H1 (cell line): ENCODE data around the gene HTR3B. TPM values are rescaled to one million over a fixed set of nuclear protein-coding genes. Genes with fewer than 3 reads are reported as not detected.

ENCODE experiments used
- BACH1 ChIP-seq: IDR thresholded peaks from 2 replicates; pipeline ENCODE4 v1.6.1; 2012; ENCODE audit warnings: low read length, improper control_type of control experiment
- BCL11A ChIP-seq, 2 experiments: IDR thresholded peaks; one replicate each; pipeline ENCODE4 v1.6.1; 2011; ENCODE audit warnings: low read depth in 2 of 2, low read length in 2 of 2, mild to moderate bottlenecking in 2 of 2
- CBX5 ChIP-seq: fragments of 300-800, 300-1000 bp; sonication (generic); IDR thresholded peaks from 2 replicates; pipeline ENCODE4 v1.7.1; 2016; ENCODE audit warnings: antibody characterized with exemption, low read length, low read depth
- CBX8 ChIP-seq: fragments of 300-800, 300-1000 bp; sonication (generic); IDR thresholded peaks from 2 replicates; pipeline ENCODE4 v1.7.1; 2016; ENCODE audit warnings: low read depth, low read length, borderline replicate concordance
- CHD1 ChIP-seq: IDR thresholded peaks from 2 replicates; pipeline ENCODE4 v1.6.1; 2012; ENCODE audit warnings: low read depth, low read length, improper control_type of control experiment
- CHD2 ChIP-seq: IDR thresholded peaks from 2 replicates; pipeline ENCODE4 v1.6.1; 2012; ENCODE audit warnings: low read length, improper control_type of control experiment
- EP300 ChIP-seq, 2 experiments: IDR thresholded peaks; 1 replicate in 1 of 2; 2 replicates in 1 of 2; pipeline ENCODE4 v1.6.1; 2011 to 2012; ENCODE audit warnings: low read depth in 2 of 2, low read length in 2 of 2, mild to moderate bottlenecking in 2 of 2, borderline replicate concordance in 1 of 2, inconsistent platforms in 1 of 2, moderate library complexity in 1 of 2
- EZH2 ChIP-seq: fragments of 200-600 bp; sonication (generic); IDR thresholded peaks from 2 replicates; pipeline ENCODE4 v1.7.1; 2012; ENCODE audit warnings: low read depth, mild to moderate bottlenecking, moderate library complexity, low read length, inconsistent platforms; ENCODE audit not compliant: severe bottlenecking
- GABPA ChIP-seq: IDR thresholded peaks from 2 replicates; pipeline ENCODE4 v1.6.1; 2011; ENCODE audit warnings: mild to moderate bottlenecking, low read length, moderate library complexity, borderline replicate concordance; ENCODE audit not compliant: insufficient read depth
- GTF2F1 ChIP-seq: IDR thresholded peaks from 2 replicates; pipeline ENCODE4 v1.6.1; 2012; ENCODE audit warnings: low read depth, low read length, improper control_type of control experiment, borderline replicate concordance
- JUN ChIP-seq: IDR thresholded peaks from 2 replicates; pipeline ENCODE4 v1.6.1; 2011; ENCODE audit warnings: low read depth, mild to moderate bottlenecking, improper control_type of control experiment, low read length
- KDM4A ChIP-seq: IDR thresholded peaks from one replicate; pipeline ENCODE4 v1.7.1; 2012; ENCODE audit warnings: low read depth, mild to moderate bottlenecking, moderate library complexity, low read length, inconsistent platforms; ENCODE audit not compliant: severe bottlenecking
- MAX ChIP-seq: IDR thresholded peaks from 2 replicates; pipeline ENCODE4 v1.6.1; 2012; ENCODE audit warnings: inconsistent platforms
- POU5F1 ChIP-seq: IDR thresholded peaks from 2 replicates; pipeline ENCODE4 v1.6.1; 2011; ENCODE audit warnings: low read depth, mild to moderate bottlenecking, low read length, moderate library complexity
- SIRT6 ChIP-seq: IDR thresholded peaks from one replicate; pipeline ENCODE4 v1.7.1; 2012; ENCODE audit warnings: low read length, inconsistent platforms
- SP2 ChIP-seq: IDR thresholded peaks from 2 replicates; pipeline ENCODE4 v1.6.1; 2012; ENCODE audit warnings: mild to moderate bottlenecking, low read length, inconsistent platforms
- TAF1 ChIP-seq: IDR thresholded peaks from 2 replicates; pipeline ENCODE4 v1.6.1; 2011; ENCODE audit warnings: mild to moderate bottlenecking, low read depth, low read length
- TAF7 ChIP-seq: optimal IDR thresholded peaks from 2 replicates; pipeline ENCODE3; 2011; ENCODE audit warnings: low read depth, mild to moderate bottlenecking, inconsistent platforms, low read length, moderate library complexity, borderline replicate concordance
- TBP ChIP-seq: IDR thresholded peaks from 2 replicates; pipeline ENCODE4 v1.6.1; 2011; ENCODE audit warnings: low read depth, low read length, improper control_type of control experiment
- ZNF274 ChIP-seq: IDR thresholded peaks from 2 replicates; pipeline ENCODE4 v1.7.0; 2012; ENCODE audit warnings: low read length, borderline replicate concordance; ENCODE audit errors: extremely low read depth
- polyA plus RNA-seq, 7 experiments: library from polyadenylated mRNA; depleted of rRNA in 3 of 7; stranded (reverse) in 5 of 7; unstranded in 2 of 7; fragments of >200 nt in 5 of 7; fragments of 200-250 nt in 2 of 7; gene quantifications; 1 replicate in 5 of 7; 2 replicates in 1 of 7; 4 replicates in 1 of 7; pipeline versions ENCODE4 v1.2.1 to v1.2.3, GENCODE V29; 2011 to 2013; ENCODE audit warnings: missing spikeins in 2 of 7, mixed read lengths in 2 of 7
- total RNA-seq: library from RNA; stranded (reverse); fragmentation: NEBNext Ultra II Directional; extraction: Animal tissue kit (Norgen Biotek cat#: 25700); gene quantifications from 2 replicates; pipeline ENCODE4 v1.2.1, GENCODE V29; 2021

HTR3B gene
- total and polyA plus RNA-seq, 2 of the 8 experiments (the other 6 are each of a cell fraction or from before 2014, with no cell fraction given) = not detected

- TF ChIP-seq GABPA (no peak), JUN (no peak), EP300 (IDR thresholded peaks at IDR 0.05; ENCODE audit: borderline replicate concordance in 1 of 2, low read depth in 2 of 2, low read length in 2 of 2) (no peak; a peak in 1 of 3 replicates), BCL11A (IDR thresholded peaks at IDR 0.05; ENCODE audit: low read depth in 2 of 2, low read length in 2 of 2) (no peak), SIRT6 (no peak), POU5F1 (no peak), EZH2 (no peak), CBX5 (no peak), MAX (peak; percentile 82), CHD2 (no peak), SP2 (no peak), CBX8 (no peak), TBP (peak; percentile 78), KDM4A (peak; percentile 75), ZNF274 (no peak), BACH1 (no peak), GTF2F1 (peak; percentile 89), TAF7 (peak; percentile 60), CHD1 (no peak), TAF1 (peak; percentile 86)
Measured at GRCh38 chr11:113875234-113876073, 29.1 kb upstream of the HTR3B start, which contains the start of gene USP28 (continued).
